H1 (cell line): Measurements from ENCODE around the gene GID4. TPM values are rescaled to one million over a fixed set of nuclear protein-coding genes. Genes with fewer than 3 reads are reported as not detected.

Source experiments
- CREB1 ChIP-seq: IDR thresholded peaks from 2 replicates; pipeline ENCODE4 v1.6.1; 2012; ENCODE audit warnings: inconsistent platforms
- SUZ12 ChIP-seq: fragments of 200-600 bp; sonication (generic); IDR thresholded peaks from 2 replicates; pipeline ENCODE4 v1.6.1; 2012; ENCODE audit warnings: mild to moderate bottlenecking, inconsistent platforms, low read length, moderate library complexity, mixed read lengths
- polyA plus RNA-seq, 7 experiments: library from polyadenylated mRNA; depleted of rRNA in 3 of 7; stranded (reverse) in 5 of 7; unstranded in 2 of 7; fragments of >200 nt in 5 of 7; fragments of 200-250 nt in 2 of 7; gene quantifications; 1 replicate in 5 of 7; 2 replicates in 1 of 7; 4 replicates in 1 of 7; pipeline versions ENCODE4 v1.2.1 to v1.2.3, GENCODE V29; 2011 to 2013; ENCODE audit warnings: missing spikeins in 2 of 7, mixed read lengths in 2 of 7
- total RNA-seq: library from RNA; stranded (reverse); fragmentation: NEBNext Ultra II Directional; extraction: Animal tissue kit (Norgen Biotek cat#: 25700); gene quantifications from 2 replicates; pipeline ENCODE4 v1.2.1, GENCODE V29; 2021
- TF ChIP-seq, protein P1 (sequence below): fragments of 300-600 bp; sonication (generic); IDR thresholded peaks from 2 replicates; pipeline ENCODE4 v1.7.1; 2012; ENCODE audit warnings: low read length, moderate library complexity, mild to moderate bottlenecking, inconsistent platforms; ENCODE audit not compliant: insufficient replicate concordance

Gene GID4
- total and polyA plus RNA-seq, 2 of the 8 experiments (the other 6 are each of a cell fraction or from before 2014, with no cell fraction given): 5.6 to 15.0 TPM

DNA sequence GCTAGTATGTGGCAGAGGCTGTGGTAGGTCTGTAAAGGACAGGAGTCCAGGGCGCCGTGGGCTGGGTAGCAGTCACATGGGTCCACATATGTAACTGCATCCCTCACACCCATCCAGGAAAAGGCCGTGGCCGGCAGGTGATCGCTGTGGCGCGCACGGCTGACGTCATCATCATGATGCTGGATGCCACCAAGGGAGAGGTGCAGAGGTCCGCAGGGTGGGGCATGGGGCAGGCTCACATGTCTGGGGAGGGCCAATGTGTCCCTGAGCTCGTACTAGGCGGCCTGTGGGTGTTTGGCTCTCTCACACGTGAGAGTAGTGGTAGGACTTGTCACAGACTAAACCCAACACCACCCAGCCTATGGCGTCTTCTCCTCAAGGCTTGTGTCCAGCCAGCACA lies 60.3 kb downstream of the GID4 start (continued):
- TF ChIP-seq, protein P1, sequence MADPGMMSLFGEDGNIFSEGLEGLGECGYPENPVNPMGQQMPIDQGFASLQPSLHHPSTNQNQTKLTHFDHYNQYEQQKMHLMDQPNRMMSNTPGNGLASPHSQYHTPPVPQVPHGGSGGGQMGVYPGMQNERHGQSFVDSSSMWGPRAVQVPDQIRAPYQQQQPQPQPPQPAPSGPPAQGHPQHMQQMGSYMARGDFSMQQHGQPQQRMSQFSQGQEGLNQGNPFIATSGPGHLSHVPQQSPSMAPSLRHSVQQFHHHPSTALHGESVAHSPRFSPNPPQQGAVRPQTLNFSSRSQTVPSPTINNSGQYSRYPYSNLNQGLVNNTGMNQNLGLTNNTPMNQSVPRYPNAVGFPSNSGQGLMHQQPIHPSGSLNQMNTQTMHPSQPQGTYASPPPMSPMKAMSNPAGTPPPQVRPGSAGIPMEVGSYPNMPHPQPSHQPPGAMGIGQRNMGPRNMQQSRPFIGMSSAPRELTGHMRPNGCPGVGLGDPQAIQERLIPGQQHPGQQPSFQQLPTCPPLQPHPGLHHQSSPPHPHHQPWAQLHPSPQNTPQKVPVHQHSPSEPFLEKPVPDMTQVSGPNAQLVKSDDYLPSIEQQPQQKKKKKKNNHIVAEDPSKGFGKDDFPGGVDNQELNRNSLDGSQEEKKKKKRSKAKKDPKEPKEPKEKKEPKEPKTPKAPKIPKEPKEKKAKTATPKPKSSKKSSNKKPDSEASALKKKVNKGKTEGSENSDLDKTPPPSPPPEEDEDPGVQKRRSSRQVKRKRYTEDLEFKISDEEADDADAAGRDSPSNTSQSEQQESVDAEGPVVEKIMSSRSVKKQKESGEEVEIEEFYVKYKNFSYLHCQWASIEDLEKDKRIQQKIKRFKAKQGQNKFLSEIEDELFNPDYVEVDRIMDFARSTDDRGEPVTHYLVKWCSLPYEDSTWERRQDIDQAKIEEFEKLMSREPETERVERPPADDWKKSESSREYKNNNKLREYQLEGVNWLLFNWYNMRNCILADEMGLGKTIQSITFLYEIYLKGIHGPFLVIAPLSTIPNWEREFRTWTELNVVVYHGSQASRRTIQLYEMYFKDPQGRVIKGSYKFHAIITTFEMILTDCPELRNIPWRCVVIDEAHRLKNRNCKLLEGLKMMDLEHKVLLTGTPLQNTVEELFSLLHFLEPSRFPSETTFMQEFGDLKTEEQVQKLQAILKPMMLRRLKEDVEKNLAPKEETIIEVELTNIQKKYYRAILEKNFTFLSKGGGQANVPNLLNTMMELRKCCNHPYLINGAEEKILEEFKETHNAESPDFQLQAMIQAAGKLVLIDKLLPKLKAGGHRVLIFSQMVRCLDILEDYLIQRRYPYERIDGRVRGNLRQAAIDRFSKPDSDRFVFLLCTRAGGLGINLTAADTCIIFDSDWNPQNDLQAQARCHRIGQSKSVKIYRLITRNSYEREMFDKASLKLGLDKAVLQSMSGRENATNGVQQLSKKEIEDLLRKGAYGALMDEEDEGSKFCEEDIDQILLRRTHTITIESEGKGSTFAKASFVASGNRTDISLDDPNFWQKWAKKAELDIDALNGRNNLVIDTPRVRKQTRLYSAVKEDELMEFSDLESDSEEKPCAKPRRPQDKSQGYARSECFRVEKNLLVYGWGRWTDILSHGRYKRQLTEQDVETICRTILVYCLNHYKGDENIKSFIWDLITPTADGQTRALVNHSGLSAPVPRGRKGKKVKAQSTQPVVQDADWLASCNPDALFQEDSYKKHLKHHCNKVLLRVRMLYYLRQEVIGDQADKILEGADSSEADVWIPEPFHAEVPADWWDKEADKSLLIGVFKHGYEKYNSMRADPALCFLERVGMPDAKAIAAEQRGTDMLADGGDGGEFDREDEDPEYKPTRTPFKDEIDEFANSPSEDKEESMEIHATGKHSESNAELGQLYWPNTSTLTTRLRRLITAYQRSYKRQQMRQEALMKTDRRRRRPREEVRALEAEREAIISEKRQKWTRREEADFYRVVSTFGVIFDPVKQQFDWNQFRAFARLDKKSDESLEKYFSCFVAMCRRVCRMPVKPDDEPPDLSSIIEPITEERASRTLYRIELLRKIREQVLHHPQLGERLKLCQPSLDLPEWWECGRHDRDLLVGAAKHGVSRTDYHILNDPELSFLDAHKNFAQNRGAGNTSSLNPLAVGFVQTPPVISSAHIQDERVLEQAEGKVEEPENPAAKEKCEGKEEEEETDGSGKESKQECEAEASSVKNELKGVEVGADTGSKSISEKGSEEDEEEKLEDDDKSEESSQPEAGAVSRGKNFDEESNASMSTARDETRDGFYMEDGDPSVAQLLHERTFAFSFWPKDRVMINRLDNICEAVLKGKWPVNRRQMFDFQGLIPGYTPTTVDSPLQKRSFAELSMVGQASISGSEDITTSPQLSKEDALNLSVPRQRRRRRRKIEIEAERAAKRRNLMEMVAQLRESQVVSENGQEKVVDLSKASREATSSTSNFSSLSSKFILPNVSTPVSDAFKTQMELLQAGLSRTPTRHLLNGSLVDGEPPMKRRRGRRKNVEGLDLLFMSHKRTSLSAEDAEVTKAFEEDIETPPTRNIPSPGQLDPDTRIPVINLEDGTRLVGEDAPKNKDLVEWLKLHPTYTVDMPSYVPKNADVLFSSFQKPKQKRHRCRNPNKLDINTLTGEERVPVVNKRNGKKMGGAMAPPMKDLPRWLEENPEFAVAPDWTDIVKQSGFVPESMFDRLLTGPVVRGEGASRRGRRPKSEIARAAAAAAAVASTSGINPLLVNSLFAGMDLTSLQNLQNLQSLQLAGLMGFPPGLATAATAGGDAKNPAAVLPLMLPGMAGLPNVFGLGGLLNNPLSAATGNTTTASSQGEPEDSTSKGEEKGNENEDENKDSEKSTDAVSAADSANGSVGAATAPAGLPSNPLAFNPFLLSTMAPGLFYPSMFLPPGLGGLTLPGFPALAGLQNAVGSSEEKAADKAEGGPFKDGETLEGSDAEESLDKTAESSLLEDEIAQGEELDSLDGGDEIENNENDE: no peak
- TF ChIP-seq SUZ12 (no peak), CREB1 (no peak)
- TF ChIP-seq, all 59 proteins: peak for 0
